Muscle layer of colon (tissue), 2 donors: ENCODE results near the gene MED22.
"Not testable (repeated sequence)": the region's sequence is repeated elsewhere in the genome, so short reads cannot be mapped to it uniquely, and the experiment has no call there.

Source experiments
- H3K27ac ChIP-seq: one replicate; pipeline ENCODE4 v1.7.0; 2013; ENCODE audit warnings: low read depth, mild to moderate bottlenecking, low read length, moderate library complexity
- H3K27me3 ChIP-seq, 2 donors: one replicate each; pipeline ENCODE4 v1.7.0; 2013; ENCODE audit warnings: low read length in 2 of 2, mild to moderate bottlenecking in 2 of 2; ENCODE audit not compliant: insufficient read depth in 2 of 2, control insufficient read depth in 1 of 2
- H3K36me3 ChIP-seq: one replicate; pipeline ENCODE4 v1.7.0; 2013; ENCODE audit warnings: mild to moderate bottlenecking, low read length; ENCODE audit not compliant: insufficient read depth
- H3K4me1 ChIP-seq: one replicate; pipeline ENCODE4 v1.7.0; 2013; ENCODE audit warnings: mild to moderate bottlenecking, low read length; ENCODE audit not compliant: insufficient read depth
- H3K4me3 ChIP-seq, 2 donors: one replicate each; pipeline ENCODE4 v1.7.0; 2013; ENCODE audit warnings: low read length in 2 of 2, low read depth in 1 of 2, mild to moderate bottlenecking in 1 of 2, moderate library complexity in 1 of 2
- H3K9ac ChIP-seq: one replicate; pipeline ENCODE4 v1.7.0; 2013; ENCODE audit warnings: low read length
- H3K9me3 ChIP-seq: one replicate; pipeline ENCODE4 v1.7.0; 2013; ENCODE audit warnings: mild to moderate bottlenecking, low read length
- donor health status: abdominal sarcoma.
- donor health status: Adenocarcinoma of cecum.

Gene MED22

GRCh38 chr9:133347985-133348717, at the start of gene MED22, which contains the start of gene RPL7A:
Gene MED22 (minus strand): TSS chr9:133348131. CDS start chr9:133346662, 1,469 bp downstream.
Gene RPL7A (plus strand): TSS chr9:133348218. CDS start chr9:133348244, 26 bp downstream.
- Histone ChIP-seq H3K9ac (peak within 1 kb of the TSS; percentile 97), H3K4me1 (peaks cover 29% of the 10 kb centered on the region), H3K4me3 (peak within 1 kb of the TSS; percentile 90 to 99), H3K27me3 (no peaks in the 10 kb centered on the region), H3K27ac (peak within 1 kb of the TSS; percentile 93), H3K36me3 (peaks cover 76% of the 10 kb centered on the region), H3K9me3 (no peaks in the 10 kb centered on the region)

- Histone ChIP-seq H3K9me3 (no peaks in the 10 kb centered on the region), H3K4me3 (no peak overlapping the region), H3K9ac (no peak overlapping the region), H3K27me3 (peaks cover 0 to 10% of the 10 kb centered on the region in 2 donors), H3K36me3 (no peaks in the 10 kb centered on the region), H3K27ac (no peak overlapping the region), H3K4me1 (no peaks in the 10 kb centered on the region)
Observed at GRCh38 chr9:133397370-133397769, 49.4 kb upstream of the MED22 start.

- no peaks in the 10 kb centered on the region for H3K4me1 ChIP-seq
- H3K4me3 ChIP-seq, result no peak overlapping the region
- H3K9me3 ChIP-seq, result no peaks in the 10 kb centered on the region
- no peaks in the 10 kb centered on the region for H3K36me3 ChIP-seq
- no peak overlapping the region for H3K9ac ChIP-seq
- peaks cover 0 to 10% of the 10 kb centered on the region in 2 donors for H3K27me3 ChIP-seq
- no peak overlapping the region for H3K27ac ChIP-seq
Observed at GRCh38 chr9:133396952-133397351, 49.0 kb upstream of the MED22 start.

GRCh38 chr9:133394687-133395271, 46.8 kb upstream of the MED22 start:
- Histone ChIP-seq H3K4me3 (no peak overlapping the region), H3K9me3 (no peaks in the 10 kb centered on the region), H3K27ac (no peak overlapping the region), H3K4me1 (no peaks in the 10 kb centered on the region), H3K27me3 (peaks cover 0 to 10% of the 10 kb centered on the region in 2 donors), H3K9ac (no peak overlapping the region), H3K36me3 (no peaks in the 10 kb centered on the region)

GRCh38 chr9:133393399-133393798, 45.5 kb upstream of the MED22 start:
- H3K4me1 ChIP-seq, result no peaks in the 10 kb centered on the region
- peaks cover 0 to 10% of the 10 kb centered on the region in 2 donors for H3K27me3 ChIP-seq
- H3K27ac ChIP-seq, result no peak overlapping the region

GRCh38 chr9:133392308-133392707, 44.4 kb upstream of the MED22 start:
- not testable (repeated sequence) for H3K9me3 ChIP-seq, H3K27me3 ChIP-seq, H3K36me3 ChIP-seq, H3K4me1 ChIP-seq, H3K4me3 ChIP-seq, H3K27ac ChIP-seq, H3K9ac ChIP-seq

More at GRCh38 chr9:133393399-133393798, 45.5 kb upstream of the MED22 start:
- Histone ChIP-seq H3K9ac (no peak overlapping the region), H3K9me3 (no peaks in the 10 kb centered on the region), H3K36me3 (no peaks in the 10 kb centered on the region), H3K4me3 (no peak overlapping the region)

- not testable (repeated sequence) for H3K4me1 ChIP-seq, H3K36me3 ChIP-seq, H3K4me3 ChIP-seq, H3K27ac ChIP-seq, H3K9me3 ChIP-seq, H3K27me3 ChIP-seq, H3K9ac ChIP-seq
Observed at GRCh38 chr9:133391449-133391848, 43.5 kb upstream of the MED22 start.

- no peaks in the 10 kb centered on the region for H3K9me3 ChIP-seq
- H3K36me3 ChIP-seq, result no peaks in the 10 kb centered on the region
- peaks cover 0 to 10% of the 10 kb centered on the region in 2 donors for H3K27me3 ChIP-seq
- no peak overlapping the region for H3K9ac ChIP-seq
- H3K4me1 ChIP-seq, result no peaks in the 10 kb centered on the region
- H3K4me3 ChIP-seq, result no peak overlapping the region
- no peak overlapping the region for H3K27ac ChIP-seq
Observed at GRCh38 chr9:133390713-133391112, 42.8 kb upstream of the MED22 start.

GRCh38 chr9:133389562-133389961, 41.6 kb upstream of the MED22 start:
- Histone ChIP-seq H3K4me3 (no peak overlapping the region), H3K27ac (no peak overlapping the region), H3K27me3 (peaks cover 0 to 3% of the 10 kb centered on the region in 2 donors), H3K4me1 (no peaks in the 10 kb centered on the region), H3K9me3 (no peaks in the 10 kb centered on the region), H3K36me3 (no peaks in the 10 kb centered on the region), H3K9ac (no peak overlapping the region)

- no peak overlapping the region for H3K9ac ChIP-seq
- H3K27ac ChIP-seq, result no peak overlapping the region
- H3K4me1 ChIP-seq, result no peaks in the 10 kb centered on the region
- no peak overlapping the region for H3K4me3 ChIP-seq
- H3K36me3 ChIP-seq, result no peaks in the 10 kb centered on the region
- no peaks in the 10 kb centered on the region for H3K9me3 ChIP-seq
- no peaks in the 10 kb centered on the region for H3K27me3 ChIP-seq
Observed at GRCh38 chr9:133389025-133389557, 41.2 kb upstream of the MED22 start.

- Histone ChIP-seq H3K27ac (no peak overlapping the region), H3K9me3 (no peaks in the 10 kb centered on the region), H3K9ac (no peak overlapping the region), H3K36me3 (no peaks in the 10 kb centered on the region), H3K4me3 (no peak overlapping the region), H3K27me3 (no peaks in the 10 kb centered on the region), H3K4me1 (no peaks in the 10 kb centered on the region)
Observed at GRCh38 chr9:133387680-133388079, 39.7 kb upstream of the MED22 start.
